PC-9 (cell line): ENCODE data around the gene RDM1.

Experiments used
- CTCF ChIP-seq: fragments of 200-600 bp; sonication (generic); conservative IDR thresholded peaks from 2 replicates; pipeline ENCODE4 v1.6.1; 2017; ENCODE audit warnings: mixed run types, antibody characterized with exemption, mild to moderate bottlenecking, moderate library complexity
- EZH2 ChIP-seq: fragments of 200-600 bp; sonication (generic); IDR thresholded peaks from 2 replicates; pipeline ENCODE4 v1.8.0; 2017; ENCODE audit warnings: antibody characterized with exemption, low read depth

- TF ChIP-seq CTCF, result no peak
- no peak for TF ChIP-seq EZH2
Measured at GRCh38 chr17:35972945-35973332, 42.4 kb upstream of the RDM1 start.
